Measurements from ENCODE around the gene PRPF40B.

Gene PRPF40B

DNA sequence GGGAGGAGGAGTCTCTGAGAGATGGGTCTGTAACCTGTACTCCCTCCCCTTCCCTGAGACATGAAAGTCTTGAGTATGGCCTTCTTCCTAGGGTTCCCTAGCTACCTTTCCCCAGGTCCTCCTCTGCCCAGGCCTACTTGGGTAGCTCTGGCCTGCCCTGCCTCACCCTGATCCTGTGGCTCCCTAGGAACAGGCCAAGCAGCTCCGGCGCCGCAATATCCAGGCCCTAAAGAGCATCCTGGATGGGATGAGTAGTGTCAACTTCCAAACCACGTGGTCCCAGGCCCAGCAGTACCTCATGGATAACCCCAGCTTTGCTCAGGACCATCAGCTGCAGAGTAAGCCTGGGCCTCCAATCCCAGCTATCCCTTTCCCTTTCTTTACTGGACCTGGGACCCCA is 12.3 kb downstream of the PRPF40B start:
- Histone ChIP-seq H3K36me3 (ENCODE audit: control insufficient read depth in 1 of 2, insufficient read depth in 2 of 2, low read length in 2 of 2) (no peaks in the 10 kb centered on the region), H3K9ac (ENCODE audit: low read depth in 1 of 2, low read length in 2 of 2) (no peak overlapping the region), H3K27me3 (ENCODE audit: control insufficient read depth in 1 of 2, insufficient read depth in 2 of 2, low read length in 2 of 2) (no peaks in the 10 kb centered on the region), H3K4me3 (ENCODE audit: low read depth in 1 of 2, low read length in 2 of 2) (no peak overlapping the region), H3K9me3 (ENCODE audit: control insufficient read depth in 1 of 2, low read length in 2 of 2) (no peaks in the 10 kb centered on the region), H3K27ac (ENCODE audit: low read depth, low read length) (no peak overlapping the region), H3K4me1 (ENCODE audit: control insufficient read depth in 1 of 2, insufficient read depth in 2 of 2, low read length in 2 of 2) (peaks cover 0 to 9% of the 10 kb centered on the region in 2 donors)

DNA sequence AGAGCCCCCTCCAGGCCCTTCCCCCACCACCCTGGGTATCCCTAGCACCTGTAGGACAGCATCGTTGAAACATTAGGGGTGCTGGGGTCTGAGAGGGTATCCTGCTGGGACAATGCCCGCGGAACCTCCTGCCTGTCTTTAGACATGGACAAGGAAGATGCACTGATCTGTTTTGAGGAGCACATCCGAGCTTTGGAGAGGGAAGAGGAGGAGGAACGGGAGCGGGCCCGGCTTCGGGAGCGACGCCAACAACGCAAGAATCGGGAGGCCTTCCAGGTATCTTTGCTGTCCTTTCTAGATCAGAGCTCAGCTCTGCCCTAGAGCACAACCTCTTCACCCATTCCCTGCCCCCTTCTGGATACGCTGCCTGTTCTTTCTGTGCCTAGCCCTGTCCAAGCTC is 13.2 kb downstream of the PRPF40B start:
- Histone ChIP-seq H3K4me3 (ENCODE audit: low read depth in 1 of 2, low read length in 2 of 2) (no peak overlapping the region), H3K27me3 (ENCODE audit: control insufficient read depth in 1 of 2, insufficient read depth in 2 of 2, low read length in 2 of 2) (no peaks in the 10 kb centered on the region), H3K36me3 (ENCODE audit: control insufficient read depth in 1 of 2, insufficient read depth in 2 of 2, low read length in 2 of 2) (peaks cover 0 to under 1% of the 10 kb centered on the region in 2 donors), H3K9ac (ENCODE audit: low read depth in 1 of 2, low read length in 2 of 2) (no peak overlapping the region), H3K9me3 (ENCODE audit: control insufficient read depth in 1 of 2, low read length in 2 of 2) (no peaks in the 10 kb centered on the region), H3K4me1 (ENCODE audit: control insufficient read depth in 1 of 2, insufficient read depth in 2 of 2, low read length in 2 of 2) (peaks cover 0 to 9% of the 10 kb centered on the region in 2 donors), H3K27ac (ENCODE audit: low read depth, low read length) (no peak overlapping the region)

DNA sequence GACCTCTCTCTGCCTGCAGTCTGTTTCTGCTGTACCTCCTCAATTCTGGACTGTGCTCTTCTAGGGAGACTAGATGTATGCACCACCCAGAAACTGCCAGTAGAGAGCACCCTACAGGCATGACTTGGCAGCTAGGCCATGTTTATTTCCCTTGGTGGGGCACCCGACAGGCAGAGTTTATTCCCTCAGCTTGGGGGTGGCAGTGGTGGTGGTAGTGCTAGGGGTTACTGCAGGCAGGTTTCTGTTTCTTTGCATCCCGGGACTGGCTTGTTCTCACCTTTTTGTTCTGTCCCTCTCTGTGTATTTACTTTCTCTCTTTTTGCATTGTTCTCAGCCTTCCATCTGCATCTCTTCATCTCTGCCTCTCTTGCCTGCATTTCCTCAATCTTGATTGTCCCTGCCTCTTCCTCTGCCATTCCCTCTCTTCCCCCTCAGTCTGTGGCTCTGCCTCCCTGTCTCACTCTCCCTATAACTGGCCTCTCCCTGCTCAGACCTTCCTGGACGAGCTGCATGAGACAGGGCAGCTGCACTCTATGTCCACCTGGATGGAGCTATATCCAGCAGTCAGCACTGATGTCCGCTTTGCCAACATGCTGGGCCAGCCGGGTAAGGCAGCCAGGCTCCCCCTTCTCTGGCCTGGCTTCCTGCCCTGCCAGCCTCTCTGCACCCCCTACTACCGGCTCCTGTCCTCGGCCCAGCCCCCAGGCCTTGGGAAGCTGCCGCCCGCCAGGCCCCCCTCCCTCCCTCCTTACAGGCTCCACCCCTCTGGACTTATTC is 13.8 kb downstream of the PRPF40B start:
- Histone ChIP-seq H3K27ac (ENCODE audit: low read depth, low read length) (no peak overlapping the region), H3K36me3 (ENCODE audit: control insufficient read depth in 1 of 2, insufficient read depth in 2 of 2, low read length in 2 of 2) (peaks cover 0 to 6% of the 10 kb centered on the region in 2 donors), H3K4me3 (ENCODE audit: low read depth in 1 of 2, low read length in 2 of 2) (no peak overlapping the region), H3K9me3 (ENCODE audit: control insufficient read depth in 1 of 2, low read length in 2 of 2) (no peaks in the 10 kb centered on the region), H3K4me1 (ENCODE audit: control insufficient read depth in 1 of 2, insufficient read depth in 2 of 2, low read length in 2 of 2) (peaks cover 5 to 14% of the 10 kb centered on the region in 2 donors), H3K9ac (ENCODE audit: low read depth in 1 of 2, low read length in 2 of 2) (no peak overlapping the region), H3K27me3 (ENCODE audit: control insufficient read depth in 1 of 2, insufficient read depth in 2 of 2, low read length in 2 of 2) (no peaks in the 10 kb centered on the region)

DNA sequence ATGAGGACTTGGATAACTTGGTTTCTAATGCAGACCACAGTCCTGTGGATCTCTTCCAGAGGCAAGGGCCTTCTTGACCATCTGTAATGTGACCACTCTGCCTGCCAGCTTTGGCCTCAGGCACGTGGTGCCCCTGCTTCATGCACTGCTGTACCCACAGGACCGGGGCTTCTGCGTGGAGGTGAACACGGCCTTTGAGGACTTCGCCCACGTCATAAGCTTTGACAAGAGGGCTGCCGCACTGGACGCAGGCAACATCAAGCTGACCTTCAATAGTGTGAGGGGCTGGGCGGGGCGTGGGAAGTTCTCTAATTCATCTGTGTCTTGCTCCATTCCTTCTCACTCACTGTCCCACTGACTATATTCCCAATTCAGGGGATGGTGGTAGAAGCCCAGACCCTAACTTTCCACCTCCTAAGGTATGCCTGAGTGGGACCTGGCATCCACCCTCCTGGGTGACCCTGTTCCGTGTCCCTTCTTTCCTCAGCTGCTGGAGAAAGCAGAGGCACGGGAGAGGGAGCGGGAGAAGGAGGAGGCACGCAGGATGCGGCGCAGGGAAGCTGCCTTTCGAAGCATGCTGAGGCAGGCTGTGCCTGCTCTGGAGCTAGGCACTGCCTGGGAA is 18.5 kb downstream of the PRPF40B start:
- Histone ChIP-seq H3K4me3 (ENCODE audit: low read depth in 1 of 2, low read length in 2 of 2) (no peak overlapping the region), H3K27ac (ENCODE audit: low read depth, low read length) (peak overlapping the region; percentile 79), H3K9me3 (ENCODE audit: control insufficient read depth in 1 of 2, low read length in 2 of 2) (no peaks in the 10 kb centered on the region), H3K27me3 (ENCODE audit: control insufficient read depth in 1 of 2, insufficient read depth in 2 of 2, low read length in 2 of 2) (no peaks in the 10 kb centered on the region), H3K9ac (ENCODE audit: low read depth in 1 of 2, low read length in 2 of 2) (peak overlapping the region; percentile 52 to 54), H3K4me1 (ENCODE audit: control insufficient read depth in 1 of 2, insufficient read depth in 2 of 2, low read length in 2 of 2) (peaks cover 22 to 24% of the 10 kb centered on the region in 2 donors), H3K36me3 (ENCODE audit: control insufficient read depth in 1 of 2, insufficient read depth in 2 of 2, low read length in 2 of 2) (peaks cover 6 to 38% of the 10 kb centered on the region in 2 donors)

DNA sequence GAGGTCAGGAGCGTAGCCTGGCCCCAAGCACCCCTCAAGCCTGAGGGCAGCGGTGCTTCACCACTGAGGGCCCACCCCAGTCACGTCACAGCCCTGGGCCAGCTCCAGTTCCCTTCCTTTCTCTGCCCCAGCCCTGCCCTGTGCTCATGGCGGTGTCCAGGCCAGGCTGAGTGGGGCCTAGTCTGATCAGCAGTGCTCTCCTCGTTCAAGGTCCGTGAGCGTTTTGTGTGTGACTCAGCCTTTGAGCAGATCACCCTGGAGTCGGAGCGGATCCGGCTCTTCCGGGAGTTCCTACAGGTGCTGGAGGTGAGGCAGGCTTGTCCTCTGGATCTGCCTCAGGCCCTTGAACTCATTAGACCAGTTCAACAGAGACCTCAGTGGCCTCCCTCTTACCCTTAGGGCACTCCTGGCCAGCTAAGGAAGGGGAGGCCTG is 19.0 kb downstream of the PRPF40B start:
- H3K36me3 ChIP-seq (ENCODE audit: control insufficient read depth in 1 of 2, insufficient read depth in 2 of 2, low read length in 2 of 2): peaks cover 7 to 39% of the 10 kb centered on the region in 2 donors
- peak overlapping the region; percentile 52 to 54 for H3K9ac ChIP-seq (ENCODE audit: low read depth in 1 of 2, low read length in 2 of 2)
- no peak overlapping the region for H3K4me3 ChIP-seq (ENCODE audit: low read depth in 1 of 2, low read length in 2 of 2)
- no peaks in the 10 kb centered on the region for H3K9me3 ChIP-seq (ENCODE audit: control insufficient read depth in 1 of 2, low read length in 2 of 2)
- H3K4me1 ChIP-seq (ENCODE audit: control insufficient read depth in 1 of 2, insufficient read depth in 2 of 2, low read length in 2 of 2): peaks cover 19 to 22% of the 10 kb centered on the region in 2 donors
- peak overlapping the region; percentile 79 for H3K27ac ChIP-seq (ENCODE audit: low read depth, low read length)
- H3K27me3 ChIP-seq (ENCODE audit: control insufficient read depth in 1 of 2, insufficient read depth in 2 of 2, low read length in 2 of 2): no peaks in the 10 kb centered on the region

DNA sequence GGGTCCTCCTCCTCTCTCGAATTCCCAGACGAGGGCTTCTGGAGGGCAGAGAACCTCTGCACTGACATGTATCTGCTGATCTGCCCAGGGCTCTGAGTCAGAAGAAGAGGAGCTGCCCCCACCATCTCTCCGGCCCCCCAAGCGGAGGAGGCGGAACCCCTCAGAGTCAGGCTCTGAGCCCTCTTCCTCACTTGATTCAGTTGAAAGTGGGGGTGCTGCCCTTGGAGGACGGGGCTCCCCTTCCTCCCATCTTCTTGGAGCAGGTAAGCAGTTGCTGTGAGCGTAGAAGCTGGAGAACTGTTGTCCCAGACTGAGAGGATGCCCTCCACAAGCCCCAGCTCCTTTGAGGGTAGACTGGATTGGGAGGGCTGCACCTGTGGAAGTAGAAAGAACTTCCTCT is 19.8 kb downstream of the PRPF40B start:
- Histone ChIP-seq H3K9ac (ENCODE audit: low read depth in 1 of 2, low read length in 2 of 2) (no peak overlapping the region), H3K4me1 (ENCODE audit: control insufficient read depth in 1 of 2, insufficient read depth in 2 of 2, low read length in 2 of 2) (peaks cover 21 to 22% of the 10 kb centered on the region in 2 donors), H3K36me3 (ENCODE audit: control insufficient read depth in 1 of 2, insufficient read depth in 2 of 2, low read length in 2 of 2) (peaks cover 7 to 39% of the 10 kb centered on the region in 2 donors), H3K4me3 (ENCODE audit: low read depth in 1 of 2, low read length in 2 of 2) (no peak overlapping the region), H3K27me3 (ENCODE audit: control insufficient read depth in 1 of 2, insufficient read depth in 2 of 2, low read length in 2 of 2) (no peaks in the 10 kb centered on the region), H3K27ac (ENCODE audit: low read depth, low read length) (no peak overlapping the region), H3K9me3 (ENCODE audit: control insufficient read depth in 1 of 2, low read length in 2 of 2) (no peaks in the 10 kb centered on the region)

DNA sequence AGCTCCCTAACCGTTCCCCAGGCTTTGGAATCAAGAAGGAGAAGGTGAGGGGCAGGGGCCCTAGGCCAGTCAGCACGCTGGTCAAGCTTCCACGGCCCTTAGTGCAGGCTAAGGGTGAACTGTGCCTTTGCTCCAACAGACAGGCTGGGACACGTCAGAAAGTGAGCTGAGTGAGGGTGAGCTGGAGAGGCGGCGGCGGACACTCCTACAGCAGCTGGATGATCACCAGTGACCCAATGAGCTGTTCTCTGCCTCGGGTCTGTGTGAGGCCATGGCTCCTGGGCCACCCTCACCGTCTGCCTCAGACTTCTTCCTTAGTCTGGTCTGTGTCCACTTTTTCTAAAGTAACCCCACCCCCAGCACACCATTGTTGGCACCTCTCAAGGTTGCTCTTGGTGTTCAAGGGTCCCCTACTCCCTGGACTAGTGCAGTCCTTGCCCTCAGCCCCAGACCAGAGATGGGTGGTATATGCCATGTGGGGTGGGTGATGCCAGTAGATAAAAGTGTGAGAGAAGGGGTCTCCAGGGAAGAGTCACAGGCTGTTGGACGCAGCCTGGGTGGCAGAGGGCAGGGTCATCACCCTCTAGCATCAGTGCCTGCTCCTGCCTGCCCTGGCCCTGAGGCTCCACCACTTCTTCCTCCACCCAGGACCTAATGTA is 20.7 kb downstream of the PRPF40B start:
- no peaks in the 10 kb centered on the region for H3K9me3 ChIP-seq (ENCODE audit: control insufficient read depth in 1 of 2, low read length in 2 of 2)
- no peak overlapping the region for H3K27ac ChIP-seq (ENCODE audit: low read depth, low read length)
- H3K27me3 ChIP-seq (ENCODE audit: control insufficient read depth in 1 of 2, insufficient read depth in 2 of 2, low read length in 2 of 2): no peaks in the 10 kb centered on the region
- peaks cover 7 to 49% of the 10 kb centered on the region in 2 donors for H3K36me3 ChIP-seq (ENCODE audit: control insufficient read depth in 1 of 2, insufficient read depth in 2 of 2, low read length in 2 of 2)
- H3K4me1 ChIP-seq (ENCODE audit: control insufficient read depth in 1 of 2, insufficient read depth in 2 of 2, low read length in 2 of 2): peaks cover 28 to 29% of the 10 kb centered on the region in 2 donors
- H3K9ac ChIP-seq (ENCODE audit: low read depth in 1 of 2, low read length in 2 of 2): no peak overlapping the region
- no peak overlapping the region for H3K4me3 ChIP-seq (ENCODE audit: low read depth in 1 of 2, low read length in 2 of 2)

DNA sequence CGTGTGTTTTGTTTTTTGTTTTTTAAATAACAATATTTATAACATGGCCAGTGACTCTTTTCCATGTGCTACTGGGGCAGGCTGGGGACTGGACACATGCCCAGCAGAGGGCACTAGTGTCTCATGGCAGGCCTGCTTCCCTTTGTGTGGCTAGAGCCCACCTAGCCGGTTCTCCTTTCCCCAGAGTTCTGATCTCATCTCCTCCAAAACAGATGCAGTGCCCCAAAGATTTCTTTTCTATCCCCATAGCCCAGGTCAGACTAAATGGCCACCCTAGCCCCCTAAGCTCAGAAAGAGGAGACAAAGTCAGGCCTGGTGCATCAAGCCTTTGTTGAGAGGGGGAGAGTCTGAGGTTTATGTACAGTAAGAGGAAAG is 21.2 kb downstream of the PRPF40B start:
- Histone ChIP-seq H3K27ac (ENCODE audit: low read depth, low read length) (no peak overlapping the region), H3K4me3 (ENCODE audit: low read depth in 1 of 2, low read length in 2 of 2) (no peak overlapping the region), H3K27me3 (ENCODE audit: control insufficient read depth in 1 of 2, insufficient read depth in 2 of 2, low read length in 2 of 2) (no peaks in the 10 kb centered on the region), H3K9me3 (ENCODE audit: control insufficient read depth in 1 of 2, low read length in 2 of 2) (no peaks in the 10 kb centered on the region), H3K36me3 (ENCODE audit: control insufficient read depth in 1 of 2, insufficient read depth in 2 of 2, low read length in 2 of 2) (peaks cover 7 to 52% of the 10 kb centered on the region in 2 donors), H3K4me1 (ENCODE audit: control insufficient read depth in 1 of 2, insufficient read depth in 2 of 2, low read length in 2 of 2) (peaks cover 28 to 29% of the 10 kb centered on the region in 2 donors), H3K9ac (ENCODE audit: low read depth in 1 of 2, low read length in 2 of 2) (no peak overlapping the region)

DNA sequence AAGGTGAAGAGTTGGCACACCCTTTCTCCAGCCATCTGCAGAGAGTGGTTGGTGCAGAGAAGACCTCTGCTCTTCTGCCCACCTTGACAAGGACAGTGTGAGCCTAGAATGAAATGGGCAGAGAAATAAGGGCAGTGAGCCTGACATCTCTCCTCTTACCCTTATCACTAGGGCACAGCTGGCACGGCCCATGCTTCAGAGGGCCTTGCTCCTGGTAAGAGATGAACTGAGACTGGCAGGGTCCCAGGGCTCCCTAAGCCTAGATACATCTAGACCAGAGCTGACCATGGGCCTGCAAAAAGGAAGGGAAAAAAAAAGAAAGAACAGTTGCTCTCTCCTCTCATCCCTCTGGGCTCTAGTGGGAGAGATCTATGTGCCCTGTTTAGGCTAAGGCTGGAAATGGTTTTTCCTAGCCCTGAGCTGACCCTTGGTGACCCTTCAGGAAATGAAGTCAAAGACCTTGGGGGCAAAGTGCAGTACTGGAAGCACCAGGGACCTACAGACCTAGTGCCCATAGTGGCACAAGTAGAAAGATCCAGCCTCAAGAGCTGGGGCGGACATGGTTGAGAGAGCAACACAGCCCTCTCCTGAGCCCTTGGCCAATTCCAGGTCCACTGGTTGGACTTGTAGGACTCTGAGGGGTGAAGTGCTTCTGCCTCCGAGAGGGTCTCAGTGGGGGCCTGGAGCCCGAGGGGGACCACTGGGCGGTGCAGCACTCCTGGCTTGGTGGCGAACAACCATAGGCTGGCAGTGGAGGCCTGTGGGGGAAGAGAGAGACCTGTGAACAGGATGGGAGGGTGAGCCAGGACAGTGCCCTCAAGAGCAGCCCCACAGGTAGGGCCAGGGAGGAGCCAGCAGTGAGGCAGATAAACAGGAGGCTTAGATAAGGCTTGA is 22.0 kb downstream of the PRPF40B start:
- no peak overlapping the region for H3K27ac ChIP-seq (ENCODE audit: low read depth, low read length)
- H3K4me3 ChIP-seq (ENCODE audit: low read depth in 1 of 2, low read length in 2 of 2): no peak overlapping the region
- H3K9ac ChIP-seq (ENCODE audit: low read depth in 1 of 2, low read length in 2 of 2): no peak overlapping the region
- H3K4me1 ChIP-seq (ENCODE audit: control insufficient read depth in 1 of 2, insufficient read depth in 2 of 2, low read length in 2 of 2): peaks cover 28 to 29% of the 10 kb centered on the region in 2 donors
- peaks cover 7 to 56% of the 10 kb centered on the region in 2 donors for H3K36me3 ChIP-seq (ENCODE audit: control insufficient read depth in 1 of 2, insufficient read depth in 2 of 2, low read length in 2 of 2)
- H3K9me3 ChIP-seq (ENCODE audit: control insufficient read depth in 1 of 2, low read length in 2 of 2): no peaks in the 10 kb centered on the region
- no peaks in the 10 kb centered on the region for H3K27me3 ChIP-seq (ENCODE audit: control insufficient read depth in 1 of 2, insufficient read depth in 2 of 2, low read length in 2 of 2)

Measured in duodenal mucosa (tissue), 2 donors.